Stimulated activated CD8-positive, alpha-beta memory T cell treated with anti-CD3 and anti-CD28 coated beads, Interleukin-12 subunit alpha, Interleukin-12 subunit beta, amount 100 ng/mL, for 4 hours (primary cell): ENCODE data around the gene TOMM20.

Experiments used
- DNase-seq: peaks from one replicate; pipeline ENCODE4 v3.0.0-alpha.2; 2020; ENCODE audit warnings: low read depth

Gene TOMM20

DNA sequence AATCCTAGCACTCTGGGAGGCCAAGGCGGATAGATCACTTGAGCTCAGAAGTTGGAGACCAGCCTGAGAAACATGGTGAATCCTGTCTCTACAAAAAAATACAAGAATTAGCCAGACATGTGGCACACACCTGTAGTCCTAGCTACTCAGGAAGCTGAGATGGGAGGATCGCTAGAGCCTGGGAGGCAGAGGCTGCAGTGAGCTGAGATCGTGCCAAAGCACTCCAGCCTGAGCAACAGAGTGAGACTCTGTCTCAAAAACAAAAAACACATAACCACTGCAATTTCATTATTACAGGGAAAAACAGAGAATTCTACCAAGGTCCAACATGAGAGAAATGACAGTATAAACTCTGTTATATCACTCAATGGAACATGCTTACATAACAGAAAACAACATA is 4.4 kb upstream of the TOMM20 start:
- no peak for DNase-seq

DNA sequence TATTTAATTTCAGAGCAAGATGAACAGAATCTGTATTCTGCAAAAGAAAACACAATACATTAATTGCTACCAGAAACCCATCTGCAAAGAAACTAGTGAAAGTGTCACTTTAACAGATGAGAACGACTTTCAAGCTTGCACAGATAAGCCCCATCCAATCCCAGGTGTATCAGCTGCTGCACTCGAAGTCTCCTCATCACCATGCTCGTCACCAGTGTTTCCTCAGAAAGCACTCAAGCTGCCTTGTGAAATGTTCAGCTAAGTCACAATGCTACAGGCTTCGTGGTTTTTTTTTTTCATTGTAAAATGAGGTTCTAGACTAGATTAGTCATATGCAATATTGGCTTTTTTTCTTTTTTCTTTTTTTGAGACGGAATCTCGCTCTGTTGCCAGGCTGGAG is 3.3 kb upstream of the TOMM20 start:
- DNase-seq = no peak

- no peak for DNase-seq
Measured at GRCh38 chr1:235130766-235131270, 2.2 kb upstream of the TOMM20 start.

GRCh38 chr1:235129774-235130570 is 1.3 kb upstream of the TOMM20 start:
- DNase-seq = no peak

DNA sequence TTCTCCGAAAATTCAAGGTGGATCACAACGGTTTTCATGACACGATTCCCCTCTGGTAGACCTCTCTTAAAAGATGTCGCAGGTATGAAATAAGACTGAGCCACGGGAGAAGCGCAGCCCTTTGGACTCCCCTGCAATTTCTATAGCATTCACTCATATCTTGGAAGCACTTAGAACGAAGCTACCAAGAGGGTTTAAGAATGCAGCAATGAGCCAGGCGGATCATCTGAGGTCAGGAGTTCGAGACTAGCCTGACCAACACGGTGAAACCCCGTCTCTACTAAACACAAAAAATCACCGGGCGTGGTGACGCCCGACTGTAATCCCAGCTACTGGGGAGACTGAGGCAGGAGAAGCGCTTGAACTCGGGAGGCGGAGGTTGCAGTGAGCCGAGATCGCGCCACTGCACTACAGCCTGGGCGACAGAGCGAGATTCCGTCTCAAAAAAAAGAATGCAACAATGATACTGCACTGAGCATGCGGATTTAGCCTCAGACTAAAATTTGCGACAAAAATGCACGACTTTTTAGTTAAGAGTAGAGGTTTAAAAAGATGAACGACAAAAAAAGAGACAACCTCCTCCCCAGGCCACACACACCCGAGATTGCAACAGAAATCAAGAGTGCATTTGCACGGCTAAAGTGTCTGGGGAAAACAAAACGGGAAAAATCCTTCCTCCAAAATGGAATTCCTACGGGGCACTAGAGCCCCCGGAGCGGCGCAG is 743 bp downstream of the TOMM20 start:
- no peak for DNase-seq

DNA sequence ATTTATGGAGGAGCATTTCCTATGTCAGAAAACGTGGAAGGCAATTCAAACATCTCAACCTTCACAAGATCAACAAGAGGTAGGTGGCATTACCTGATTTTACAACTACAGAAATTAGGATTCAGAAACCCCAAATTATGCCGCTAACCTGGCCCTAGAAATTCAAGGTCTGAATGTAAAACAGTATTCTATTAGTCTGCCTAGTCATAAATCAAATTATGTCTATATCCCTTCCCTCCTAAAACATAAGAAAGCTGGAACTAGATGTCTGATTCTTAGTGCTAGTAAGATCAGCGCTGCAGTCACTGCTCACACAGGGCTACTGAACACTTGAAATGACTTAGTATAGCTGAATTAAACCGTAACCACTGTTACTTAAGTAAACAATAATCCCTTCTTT is 1.4 kb downstream of the TOMM20 start:
- DNase-seq = no peak

DNA sequence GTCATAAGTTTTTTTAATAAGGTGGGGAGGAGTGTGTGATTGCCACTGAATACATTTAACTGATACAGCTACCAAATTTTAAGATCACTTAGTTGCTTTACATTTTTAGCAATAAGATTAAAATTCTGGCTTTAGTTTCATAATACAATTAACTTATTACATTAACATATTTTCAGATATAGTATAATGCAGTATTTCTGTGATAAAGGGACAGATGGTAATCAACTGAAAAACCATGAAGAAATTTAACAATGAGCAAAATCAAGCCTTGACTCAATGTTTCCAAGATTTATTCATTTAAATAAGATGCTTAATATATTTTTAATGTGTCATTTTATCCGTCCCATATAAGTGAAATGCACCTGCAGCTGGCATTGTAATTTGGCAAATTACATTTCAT is 4.0 kb downstream of the TOMM20 start:
- no peak for DNase-seq

- no peak for DNase-seq
Measured at GRCh38 chr1:235124111-235124510, 4.5 kb downstream of the TOMM20 start.

DNA sequence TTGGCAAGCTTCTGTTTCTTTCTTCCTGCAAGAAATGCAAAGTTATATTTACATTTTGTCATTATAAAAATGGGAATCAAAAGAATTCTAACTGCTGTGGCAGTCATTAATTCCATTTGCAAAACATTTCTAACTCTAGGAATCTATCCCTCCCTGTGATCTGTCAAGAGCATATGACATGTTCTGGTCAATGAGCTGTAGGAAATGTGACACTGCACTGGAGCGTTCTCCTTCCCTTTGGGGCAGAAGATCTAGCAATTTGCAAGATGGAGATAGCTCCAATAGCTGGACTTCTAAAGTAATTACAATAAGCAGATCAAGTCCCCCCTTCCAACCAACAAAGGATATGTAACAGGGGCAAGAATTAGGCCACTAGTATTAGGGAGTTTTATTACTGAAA is 6.3 kb downstream of the TOMM20 start:
- DNase-seq = no peak

GRCh38 chr1:235113183-235113917 is 15.3 kb downstream of the TOMM20 start:
- DNase-seq = no peak

DNA sequence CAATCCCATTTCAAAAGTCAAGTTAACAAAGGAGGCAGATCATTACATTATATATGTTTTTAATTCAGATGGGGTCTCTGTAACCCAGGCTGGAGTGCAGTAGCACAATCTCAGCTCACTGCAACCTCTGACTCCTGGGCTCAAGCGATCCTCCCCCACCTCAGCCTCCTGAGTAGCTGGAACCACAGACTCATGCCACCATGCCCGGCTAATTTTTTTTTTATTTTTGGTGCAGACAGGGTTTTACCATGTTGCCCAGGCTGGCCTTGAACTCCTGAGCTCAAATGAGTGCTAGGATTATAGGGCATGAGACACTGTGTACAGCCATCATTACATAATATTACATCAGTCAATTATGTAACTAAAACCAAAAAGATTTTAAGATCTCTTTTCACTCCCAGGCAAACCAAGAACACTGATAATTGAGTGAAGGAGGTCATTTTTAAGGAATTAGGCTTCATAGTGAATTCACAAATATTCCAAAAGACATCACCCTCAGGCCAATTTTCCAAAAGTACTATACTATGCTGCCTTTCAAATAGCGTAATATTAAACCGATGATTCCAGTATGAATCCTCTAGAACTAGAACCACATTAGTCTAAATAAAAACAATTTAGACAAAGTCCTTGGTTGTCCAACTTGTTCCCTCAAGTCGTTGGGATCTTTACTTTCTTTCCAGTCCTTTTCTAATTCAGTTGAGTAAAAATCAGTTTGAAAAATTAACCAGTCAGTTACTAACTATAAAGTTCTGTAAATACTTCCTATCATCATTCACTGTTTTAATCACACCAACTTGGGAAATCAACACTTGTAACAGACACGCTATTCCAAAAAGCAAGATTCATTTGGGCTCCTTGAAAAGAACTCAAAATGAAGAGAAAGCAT is 16.1 kb downstream of the TOMM20 start:
- no peak for DNase-seq

DNA sequence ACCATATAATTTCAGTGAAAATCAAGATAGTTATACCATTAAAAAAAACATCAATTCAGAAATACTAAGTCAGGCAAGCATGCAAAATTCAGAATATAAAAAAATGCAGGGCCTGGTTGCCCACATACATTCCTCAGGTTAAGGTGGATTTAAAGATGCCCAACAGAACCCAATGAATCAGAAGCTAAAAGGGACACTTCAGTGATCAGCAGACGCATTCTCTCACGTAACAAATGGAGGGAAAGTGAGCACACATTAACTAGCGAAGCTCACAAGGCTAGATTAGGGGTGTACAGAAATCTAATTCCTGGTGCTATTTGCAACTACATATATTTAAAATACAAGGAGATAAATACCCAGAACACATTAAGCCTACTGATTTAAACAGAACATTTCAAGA is 17.5 kb downstream of the TOMM20 start:
- no peak for DNase-seq

- no peak for DNase-seq
Measured at GRCh38 chr1:235108876-235109275, 19.8 kb downstream of the TOMM20 start.

- no peak for DNase-seq
Measured at GRCh38 chr1:235108185-235108593, 20.4 kb downstream of the TOMM20 start.

DNA sequence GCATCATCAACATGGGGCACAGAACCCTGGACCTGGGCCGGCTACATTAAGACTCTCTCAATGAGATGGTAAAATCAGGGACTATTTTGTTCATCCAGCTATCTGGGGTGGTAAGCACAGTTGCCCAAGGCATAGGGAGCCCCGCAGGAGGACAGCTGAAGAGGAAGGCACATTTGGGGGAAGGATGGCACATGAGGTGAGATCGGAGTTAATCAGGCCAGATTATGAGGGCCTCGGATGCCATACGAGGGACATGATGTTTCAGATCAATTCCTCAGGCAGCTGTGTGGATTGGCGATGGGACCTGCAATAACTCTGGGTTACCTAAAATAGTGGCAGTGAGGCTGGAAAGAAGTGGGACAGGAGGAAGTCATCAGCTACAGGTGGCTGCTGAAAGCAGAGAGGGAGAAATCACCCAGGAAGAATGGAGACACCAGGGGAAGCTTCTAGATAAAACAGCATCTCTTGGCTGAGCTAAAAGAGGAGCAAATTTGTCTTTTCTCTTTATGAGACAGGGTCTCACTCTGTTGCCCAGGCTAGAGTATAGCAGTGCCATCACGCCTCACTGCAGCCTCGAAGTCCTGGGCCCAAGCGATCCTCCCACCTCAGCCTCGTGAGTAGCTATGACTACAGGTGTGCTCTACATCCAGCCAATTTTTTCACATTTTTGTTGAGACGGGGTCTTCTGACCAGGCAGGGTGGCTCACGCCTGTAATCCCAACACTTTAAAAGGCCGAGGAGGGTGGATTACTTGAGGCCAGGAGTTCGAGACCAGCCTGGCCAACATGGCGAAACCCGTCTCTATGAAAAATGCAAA is 21.1 kb downstream of the TOMM20 start:
- DNase-seq = no peak

DNA sequence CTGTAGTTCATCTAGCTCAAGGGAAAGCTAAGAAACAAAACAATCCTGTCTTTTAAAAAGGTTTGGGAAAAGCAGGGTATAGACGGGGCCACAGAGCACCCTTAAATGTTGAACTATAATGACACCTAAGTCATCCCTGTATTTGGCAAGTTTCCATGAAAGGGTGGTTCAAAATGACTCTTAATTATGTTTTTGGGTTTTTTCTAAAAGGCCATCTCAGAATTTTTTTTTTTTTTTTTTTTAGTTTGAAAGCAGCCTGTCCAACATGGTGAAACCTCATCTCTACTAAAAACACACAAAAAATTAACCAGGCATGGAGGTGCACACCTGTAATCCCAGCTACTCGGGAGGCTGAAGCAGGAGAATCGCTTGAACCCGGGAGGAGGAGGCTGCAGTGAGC is 22.2 kb downstream of the TOMM20 start:
- DNase-seq = no peak

DNA sequence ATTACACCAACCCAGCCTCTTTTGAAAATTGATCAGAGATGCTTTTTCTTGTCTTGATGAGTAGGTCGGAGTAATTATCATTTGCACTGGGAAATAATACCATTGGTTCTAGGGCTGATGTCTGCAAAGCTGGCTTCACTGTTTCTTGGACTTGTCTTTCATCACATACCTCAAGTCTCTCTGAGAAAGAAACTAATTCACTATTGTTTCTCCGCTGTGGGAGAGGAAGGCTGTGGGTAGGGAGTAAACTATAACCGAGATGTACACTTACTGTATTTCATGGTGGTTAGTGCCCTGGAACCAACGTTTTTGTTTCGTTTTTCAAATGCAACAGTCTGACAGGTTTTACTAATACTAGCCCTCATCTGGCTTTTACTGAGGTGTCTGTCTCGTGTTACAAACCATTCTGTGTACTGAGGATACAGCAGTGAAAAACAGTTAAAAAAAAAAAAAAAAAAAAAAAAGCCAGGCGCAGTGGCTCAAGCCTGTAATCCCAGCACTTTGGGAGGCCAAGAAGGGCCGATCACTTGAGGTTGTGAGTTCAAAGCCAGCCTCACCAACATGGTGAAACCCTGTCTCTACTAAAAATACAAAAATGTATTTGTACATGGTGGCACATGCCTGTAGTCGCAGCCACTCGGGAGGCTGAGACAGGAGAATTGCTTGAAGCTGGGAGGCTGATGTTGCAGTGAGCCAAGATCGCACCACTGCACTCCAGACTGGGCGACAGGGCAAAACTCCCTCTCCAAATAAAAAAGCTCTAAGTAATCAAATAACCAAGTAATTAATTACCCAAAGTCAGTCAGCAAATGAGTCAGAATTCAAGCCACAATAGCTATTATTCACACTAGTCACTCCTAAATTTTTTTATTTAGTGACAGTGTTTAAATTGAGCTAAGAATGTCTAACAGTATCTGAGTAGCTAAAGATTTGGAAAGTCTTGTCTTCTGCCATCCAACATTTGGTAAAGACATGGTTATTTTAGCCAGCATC is 23.3 kb downstream of the TOMM20 start:
- no peak for DNase-seq

DNA sequence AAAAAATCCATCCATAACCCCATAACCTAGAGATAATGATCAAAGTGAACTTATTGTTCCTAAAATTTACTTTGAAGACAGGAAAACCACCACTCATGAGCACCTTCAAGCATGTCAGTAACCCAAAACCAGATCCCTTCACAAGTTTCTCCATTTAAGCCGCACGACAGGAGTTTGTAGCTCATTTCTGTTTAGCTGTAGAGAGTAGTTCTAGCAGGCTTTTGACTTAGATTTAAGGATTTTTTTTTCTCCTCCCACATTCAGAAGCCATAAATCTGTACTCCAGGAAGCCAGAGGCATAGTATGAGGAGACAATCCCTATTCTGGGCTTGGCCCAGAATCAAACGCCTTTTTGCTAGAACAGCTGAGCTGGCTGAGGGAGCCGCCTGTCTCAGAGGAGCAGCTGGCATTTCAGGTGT is 25.6 kb downstream of the TOMM20 start:
- no peak for DNase-seq

DNA sequence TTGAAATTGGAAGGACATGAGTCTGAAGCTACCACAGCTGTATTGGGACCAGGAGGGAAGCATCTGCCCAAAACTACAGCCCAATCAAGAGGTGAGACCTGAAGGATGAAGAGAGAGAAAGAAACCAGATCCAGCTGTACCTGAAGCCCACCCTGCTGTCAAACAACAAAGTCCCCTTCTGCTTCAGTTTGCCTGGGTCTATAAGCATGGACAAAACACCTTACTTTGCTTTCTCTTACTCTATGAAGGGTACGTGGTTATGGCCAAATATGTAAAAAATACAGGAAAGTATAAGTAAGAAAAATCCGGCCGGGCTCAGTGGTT is 26.4 kb downstream of the TOMM20 start:
- DNase-seq = no peak
